Activated CD4-positive, alpha-beta T cell treated with anti-CD3 and anti-CD28 coated beads, Interleukin-2, amount 50 U/mL, for 4 hours (primary cell): Measurements from ENCODE around the gene PCDHA7.
"Not testable (repeated sequence)": the region's sequence is repeated elsewhere in the genome, so short reads cannot be mapped to it uniquely, and the experiment has no call there.

Source experiments
- DNase-seq, 2 experiments: peaks; one replicate each; pipeline ENCODE4 v3.0.0-alpha.2; 2020

PCDHA7 gene, protein sequence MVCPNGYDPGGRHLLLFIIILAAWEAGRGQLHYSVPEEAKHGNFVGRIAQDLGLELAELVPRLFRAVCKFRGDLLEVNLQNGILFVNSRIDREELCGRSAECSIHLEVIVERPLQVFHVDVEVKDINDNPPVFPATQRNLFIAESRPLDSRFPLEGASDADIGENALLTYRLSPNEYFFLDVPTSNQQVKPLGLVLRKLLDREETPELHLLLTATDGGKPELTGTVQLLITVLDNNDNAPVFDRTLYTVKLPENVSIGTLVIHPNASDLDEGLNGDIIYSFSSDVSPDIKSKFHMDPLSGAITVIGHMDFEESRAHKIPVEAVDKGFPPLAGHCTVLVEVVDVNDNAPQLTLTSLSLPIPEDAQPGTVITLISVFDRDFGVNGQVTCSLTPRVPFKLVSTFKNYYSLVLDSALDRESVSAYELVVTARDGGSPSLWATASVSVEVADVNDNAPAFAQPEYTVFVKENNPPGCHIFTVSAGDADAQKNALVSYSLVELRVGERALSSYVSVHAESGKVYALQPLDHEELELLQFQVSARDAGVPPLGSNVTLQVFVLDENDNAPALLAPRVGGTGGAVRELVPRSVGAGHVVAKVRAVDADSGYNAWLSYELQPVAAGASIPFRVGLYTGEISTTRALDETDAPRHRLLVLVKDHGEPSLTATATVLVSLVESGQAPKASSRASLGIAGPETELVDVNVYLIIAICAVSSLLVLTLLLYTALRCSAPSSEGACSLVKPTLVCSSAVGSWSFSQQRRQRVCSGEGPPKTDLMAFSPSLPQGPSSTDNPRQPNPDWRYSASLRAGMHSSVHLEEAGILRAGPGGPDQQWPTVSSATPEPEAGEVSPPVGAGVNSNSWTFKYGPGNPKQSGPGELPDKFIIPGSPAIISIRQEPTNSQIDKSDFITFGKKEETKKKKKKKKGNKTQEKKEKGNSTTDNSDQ

DNA sequence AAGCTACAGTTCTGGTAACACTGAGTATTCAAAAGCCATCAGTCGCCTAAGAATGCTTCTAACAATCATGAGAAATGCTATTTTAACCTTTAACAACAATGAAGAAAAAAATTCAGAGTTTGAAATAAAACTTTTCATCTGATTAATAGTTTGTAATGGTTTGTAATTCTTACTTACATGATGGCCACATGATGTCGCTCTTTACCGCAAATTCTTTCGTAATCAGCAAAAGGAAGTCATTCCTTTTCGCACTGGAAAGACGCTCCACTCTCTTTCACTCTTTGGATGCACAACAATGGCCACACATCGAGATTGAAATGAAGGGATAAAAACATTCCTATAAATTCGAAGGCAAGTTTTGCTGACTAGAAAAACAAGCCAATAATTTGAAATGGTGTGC lies at the start of gene PCDHA7:
Gene PCDHA7 (plus strand): TSS at position 277 of the 400 bp plus-strand sequence. CDS start 115 bp downstream, at position 392.
- no peak for DNase-seq

DNA sequence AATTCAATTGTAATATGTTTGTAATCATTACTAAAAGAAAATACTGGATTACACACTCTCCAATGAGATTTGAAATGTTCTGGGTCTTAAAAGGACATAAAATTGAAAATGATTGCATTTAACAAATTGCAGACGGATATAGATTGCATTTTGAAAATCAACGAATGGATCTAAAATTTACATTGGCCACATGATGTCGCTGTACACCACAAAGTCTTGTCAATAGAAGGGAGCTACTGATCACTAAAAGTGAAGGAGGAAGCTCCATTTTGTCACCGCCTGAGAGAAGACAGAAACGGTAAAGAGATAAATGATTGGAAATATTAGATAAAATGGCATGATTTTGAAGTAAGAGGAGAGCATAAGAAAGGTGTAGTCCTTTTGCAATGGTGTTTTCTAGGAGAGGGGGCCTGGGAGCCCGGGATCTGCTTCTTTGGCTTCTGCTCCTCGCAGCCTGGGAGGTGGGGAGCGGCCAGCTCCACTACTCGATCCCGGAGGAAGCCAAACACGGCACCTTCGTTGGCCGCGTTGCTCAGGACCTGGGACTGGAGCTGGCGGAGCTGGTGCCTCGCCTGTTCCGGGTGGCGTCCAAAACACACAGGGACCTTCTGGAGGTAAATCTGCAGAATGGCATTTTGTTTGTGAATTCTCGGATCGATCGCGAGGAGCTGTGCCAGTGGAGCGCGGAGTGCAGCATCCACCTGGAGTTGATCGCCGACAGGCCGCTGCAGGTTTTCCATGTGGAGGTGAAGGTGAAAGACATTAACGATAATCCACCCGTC lies 48.0 kb upstream of the PCDHA7 start, which contains the start of gene PCDHA1:
Gene PCDHA1 (plus strand): TSS at position 236 of the 782 bp plus-strand sequence.
- no peak for DNase-seq

DNA sequence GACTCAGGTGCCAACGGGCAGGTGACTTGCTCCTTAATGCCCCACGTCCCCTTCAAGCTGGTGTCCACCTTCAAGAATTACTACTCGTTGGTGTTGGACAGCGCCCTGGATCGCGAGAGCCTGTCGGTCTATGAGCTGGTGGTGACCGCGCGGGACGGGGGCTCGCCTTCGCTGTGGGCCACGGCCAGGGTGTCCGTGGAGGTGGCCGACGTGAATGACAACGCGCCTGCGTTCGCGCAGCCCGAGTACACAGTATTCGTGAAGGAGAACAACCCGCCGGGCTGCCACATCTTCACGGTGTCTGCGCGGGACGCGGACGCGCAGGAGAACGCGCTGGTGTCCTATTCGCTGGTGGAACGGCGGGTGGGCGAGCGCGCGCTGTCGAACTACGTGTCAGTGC lies 46.6 kb upstream of the PCDHA7 start:
- DNase-seq = not testable (repeated sequence)

DNA sequence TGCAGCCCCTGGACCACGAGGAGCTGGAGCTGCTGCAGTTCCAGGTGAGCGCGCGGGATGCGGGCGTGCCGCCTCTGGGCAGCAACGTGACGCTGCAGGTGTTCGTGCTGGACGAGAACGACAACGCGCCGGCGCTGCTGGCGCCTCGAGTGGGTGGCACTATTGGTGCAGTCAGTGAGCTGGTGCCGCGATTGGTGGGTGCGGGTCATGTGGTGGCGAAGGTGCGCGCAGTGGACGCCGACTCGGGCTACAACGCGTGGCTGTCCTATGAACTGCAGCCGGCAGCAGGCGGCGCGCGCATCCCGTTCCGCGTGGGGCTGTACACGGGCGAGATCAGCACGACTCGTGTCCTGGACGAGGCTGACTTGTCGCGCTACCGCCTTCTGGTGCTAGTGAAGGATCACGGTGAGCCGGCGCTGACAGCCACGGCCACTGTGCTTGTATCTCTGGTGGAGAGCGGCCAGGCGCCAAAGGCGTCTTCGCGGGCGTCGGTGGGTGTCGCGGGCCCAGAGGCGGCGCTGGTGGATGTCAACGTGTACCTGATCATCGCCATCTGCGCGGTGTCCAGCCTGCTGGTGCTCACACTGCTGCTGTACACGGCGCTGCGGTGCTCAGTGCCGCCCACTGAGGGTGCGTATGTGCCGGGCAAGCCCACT lies 46.1 kb upstream of the PCDHA7 start:
- DNase-seq = not testable (repeated sequence)

DNA sequence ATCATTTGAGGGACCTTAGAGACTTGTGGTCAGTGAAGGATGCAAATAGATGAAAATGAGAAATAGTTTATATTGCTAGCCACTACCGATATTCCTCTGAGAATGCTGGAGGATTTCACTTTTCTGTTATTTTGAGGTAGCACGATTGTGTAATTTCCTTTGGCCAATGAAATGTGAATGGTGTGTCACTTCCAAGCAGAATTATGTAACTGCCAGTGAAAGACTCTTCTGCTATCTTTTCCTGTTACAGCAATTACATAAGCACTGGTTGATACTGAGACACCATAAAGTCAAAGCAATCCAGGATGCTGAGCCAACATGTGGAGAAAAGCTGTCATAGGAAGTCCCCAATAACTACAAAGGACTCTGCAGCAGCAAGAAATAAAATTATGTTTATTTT lies 43.0 kb upstream of the PCDHA7 start:
- DNase-seq = no peak

DNA sequence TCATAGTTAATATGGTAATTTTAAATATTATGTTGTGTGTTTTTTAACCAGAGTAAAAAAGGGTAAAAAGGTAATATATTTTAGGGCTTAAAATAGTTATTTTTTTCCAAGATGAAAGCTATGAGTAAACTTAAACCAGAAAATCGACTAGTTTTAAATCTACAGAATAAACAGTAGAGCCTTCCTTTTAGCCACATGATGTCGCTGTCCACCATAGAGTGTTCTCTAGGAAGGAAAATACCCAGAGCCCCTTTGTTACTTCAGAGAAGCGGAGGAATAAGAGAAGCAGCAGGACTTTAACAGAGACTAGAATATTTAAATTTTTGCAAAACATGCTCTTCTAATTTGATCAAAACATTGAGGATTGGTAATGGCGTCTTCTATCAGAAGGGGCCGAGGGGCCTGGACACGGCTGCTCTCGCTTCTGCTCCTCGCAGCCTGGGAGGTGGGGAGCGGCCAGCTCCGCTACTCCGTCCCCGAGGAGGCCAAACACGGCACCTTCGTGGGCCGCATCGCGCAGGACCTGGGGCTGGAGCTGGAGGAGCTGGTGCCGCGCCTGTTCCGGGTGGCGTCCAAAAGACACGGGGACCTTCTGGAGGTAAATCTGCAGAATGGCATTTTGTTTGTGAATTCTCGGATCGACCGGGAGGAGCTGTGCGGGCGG lies 39.3 kb upstream of the PCDHA7 start, which contains the start of gene PCDHA2:
Gene PCDHA2 (plus strand): TSS at position 258 of the 664 bp plus-strand sequence.
- no peak for DNase-seq

DNA sequence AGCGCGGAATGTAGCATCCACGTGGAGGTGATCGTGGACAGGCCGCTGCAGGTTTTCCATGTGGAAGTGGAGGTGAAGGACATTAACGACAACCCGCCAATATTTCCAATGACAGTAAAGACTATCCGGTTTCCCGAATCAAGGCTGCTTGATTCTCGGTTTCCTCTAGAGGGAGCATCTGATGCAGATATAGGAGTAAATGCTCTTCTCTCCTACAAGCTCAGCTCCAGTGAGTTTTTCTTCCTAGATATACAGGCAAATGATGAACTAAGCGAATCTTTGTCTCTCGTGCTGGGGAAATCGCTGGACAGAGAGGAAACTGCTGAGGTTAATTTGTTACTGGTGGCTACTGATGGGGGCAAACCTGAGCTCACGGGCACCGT lies 38.8 kb upstream of the PCDHA7 start:
- no peak for DNase-seq

DNA sequence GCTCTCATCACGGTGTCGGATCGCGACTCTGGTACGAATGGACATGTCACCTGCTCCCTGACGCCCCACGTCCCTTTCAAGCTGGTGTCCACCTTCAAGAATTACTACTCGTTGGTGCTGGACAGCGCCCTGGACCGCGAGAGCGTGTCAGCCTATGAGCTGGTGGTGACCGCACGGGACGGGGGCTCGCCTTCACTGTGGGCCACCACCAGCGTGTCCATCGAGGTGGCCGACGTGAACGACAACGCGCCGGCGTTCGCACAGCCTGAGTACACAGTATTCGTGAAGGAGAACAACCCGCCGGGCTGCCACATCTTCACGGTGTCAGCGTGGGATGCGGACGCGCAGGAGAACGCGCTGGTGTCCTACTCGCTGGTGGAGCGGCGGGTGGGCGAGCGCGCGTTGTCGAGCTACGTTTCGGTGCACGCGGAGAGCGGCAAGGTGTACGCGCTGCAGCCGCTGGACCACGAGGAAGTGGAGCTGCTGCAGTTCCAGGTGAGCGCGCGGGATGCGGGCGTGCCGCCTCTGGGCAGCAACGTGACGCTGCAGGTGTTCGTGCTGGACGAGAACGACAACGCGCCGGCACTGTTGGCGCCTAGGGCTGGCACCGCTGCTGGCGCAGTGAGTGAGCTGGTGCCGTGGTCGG lies 37.9 kb upstream of the PCDHA7 start:
- not testable (repeated sequence) for DNase-seq

DNA sequence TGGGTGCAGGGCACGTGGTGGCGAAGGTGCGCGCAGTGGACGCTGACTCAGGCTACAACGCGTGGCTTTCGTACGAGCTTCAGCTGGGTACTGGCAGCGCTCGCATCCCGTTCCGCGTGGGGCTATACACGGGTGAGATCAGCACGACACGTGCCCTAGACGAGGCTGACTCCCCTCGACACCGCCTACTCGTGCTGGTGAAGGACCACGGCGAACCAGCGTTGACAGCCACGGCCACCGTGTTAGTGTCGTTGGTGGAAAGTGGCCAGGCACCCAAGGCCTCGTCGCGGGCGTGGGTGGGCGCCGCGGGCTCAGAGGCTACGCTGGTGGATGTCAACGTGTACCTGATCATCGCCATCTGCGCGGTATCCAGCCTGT lies 37.4 kb upstream of the PCDHA7 start:
- no peak for DNase-seq

DNA sequence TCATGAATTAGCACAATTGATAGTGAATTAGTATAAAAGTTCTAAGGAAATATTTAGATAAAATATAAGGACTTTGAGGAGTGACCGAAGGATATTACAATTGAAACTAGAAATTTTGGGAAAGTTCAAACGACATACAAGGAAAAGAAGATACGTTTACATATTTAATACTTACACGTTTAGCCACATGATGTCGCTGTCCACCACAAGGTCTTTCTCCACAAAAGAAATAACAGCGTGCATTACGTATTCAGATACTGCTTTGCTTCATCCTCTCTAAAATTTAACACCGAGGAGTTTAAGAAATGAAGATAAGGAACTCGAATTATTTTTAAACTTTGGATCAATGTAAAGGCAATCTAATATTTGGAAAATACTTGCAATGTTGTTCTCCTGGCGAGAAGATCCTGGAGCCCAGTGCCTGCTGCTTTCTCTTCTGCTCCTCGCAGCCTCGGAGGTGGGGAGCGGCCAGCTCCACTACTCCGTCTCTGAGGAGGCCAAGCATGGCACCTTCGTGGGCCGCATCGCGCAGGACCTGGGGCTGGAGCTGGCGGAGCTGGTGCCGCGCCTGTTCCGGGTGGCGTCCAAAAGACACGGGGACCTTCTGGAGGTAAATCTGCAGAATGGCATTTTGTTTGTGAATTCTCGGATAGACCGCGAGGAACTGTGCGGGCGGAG lies 33.1 kb upstream of the PCDHA7 start, which contains the start of gene PCDHA3:
Gene PCDHA3 (plus strand): TSS at position 242 of the 678 bp plus-strand sequence.
- no peak for DNase-seq

DNA sequence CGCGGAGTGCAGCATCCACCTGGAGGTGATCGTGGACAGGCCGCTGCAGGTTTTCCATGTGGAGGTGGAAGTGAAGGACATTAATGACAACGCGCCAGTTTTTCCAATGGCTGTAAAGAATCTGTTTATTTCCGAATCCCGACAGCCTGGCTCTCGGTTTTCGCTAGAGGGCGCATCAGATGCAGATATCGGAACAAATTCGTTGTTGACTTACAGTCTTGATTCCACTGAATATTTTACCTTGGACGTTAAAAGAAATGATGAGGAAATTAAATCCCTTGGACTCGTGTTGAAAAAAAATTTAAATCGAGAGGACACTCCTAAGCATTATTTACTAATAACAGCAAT lies 32.6 kb upstream of the PCDHA7 start:
- DNase-seq = no peak

DNA sequence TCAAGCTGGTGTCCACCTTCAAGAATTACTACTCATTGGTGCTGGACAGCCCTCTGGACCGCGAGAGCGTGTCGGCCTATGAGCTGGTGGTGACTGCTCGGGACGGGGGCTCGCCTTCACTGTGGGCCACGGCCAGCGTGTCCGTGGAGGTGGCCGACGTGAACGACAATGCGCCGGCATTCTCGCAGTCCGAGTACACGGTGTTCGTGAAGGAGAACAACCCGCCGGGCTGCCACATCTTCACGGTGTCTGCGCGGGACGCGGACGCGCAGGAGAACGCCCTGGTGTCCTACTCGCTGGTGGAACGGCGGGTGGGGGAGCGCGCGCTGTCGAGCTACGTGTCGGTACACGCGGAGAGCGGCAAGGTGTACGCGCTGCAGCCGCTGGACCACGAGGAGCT lies 31.7 kb upstream of the PCDHA7 start:
- DNase-seq = not testable (repeated sequence)

DNA sequence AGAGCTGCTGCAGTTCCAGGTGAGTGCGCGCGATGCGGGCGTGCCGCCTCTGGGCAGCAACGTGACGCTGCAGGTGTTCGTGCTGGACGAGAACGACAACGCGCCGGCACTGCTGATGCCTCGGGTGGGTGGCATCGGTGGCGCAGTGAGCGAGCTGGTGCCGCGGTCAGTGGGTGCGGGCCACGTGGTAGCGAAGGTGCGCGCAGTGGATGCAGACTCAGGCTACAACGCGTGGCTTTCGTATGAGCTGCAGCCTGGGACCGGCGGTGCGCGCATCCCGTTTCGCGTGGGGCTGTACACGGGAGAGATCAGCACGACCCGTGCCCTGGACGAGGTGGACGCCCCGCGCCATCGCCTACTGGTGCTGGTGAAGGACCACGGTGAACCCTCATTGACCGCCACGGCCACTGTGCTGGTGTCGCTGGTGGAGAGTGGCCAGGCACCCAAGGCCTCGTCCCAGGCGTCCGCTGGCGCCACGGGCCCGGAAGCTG lies 31.2 kb upstream of the PCDHA7 start:
- DNase-seq = no peak

DNA sequence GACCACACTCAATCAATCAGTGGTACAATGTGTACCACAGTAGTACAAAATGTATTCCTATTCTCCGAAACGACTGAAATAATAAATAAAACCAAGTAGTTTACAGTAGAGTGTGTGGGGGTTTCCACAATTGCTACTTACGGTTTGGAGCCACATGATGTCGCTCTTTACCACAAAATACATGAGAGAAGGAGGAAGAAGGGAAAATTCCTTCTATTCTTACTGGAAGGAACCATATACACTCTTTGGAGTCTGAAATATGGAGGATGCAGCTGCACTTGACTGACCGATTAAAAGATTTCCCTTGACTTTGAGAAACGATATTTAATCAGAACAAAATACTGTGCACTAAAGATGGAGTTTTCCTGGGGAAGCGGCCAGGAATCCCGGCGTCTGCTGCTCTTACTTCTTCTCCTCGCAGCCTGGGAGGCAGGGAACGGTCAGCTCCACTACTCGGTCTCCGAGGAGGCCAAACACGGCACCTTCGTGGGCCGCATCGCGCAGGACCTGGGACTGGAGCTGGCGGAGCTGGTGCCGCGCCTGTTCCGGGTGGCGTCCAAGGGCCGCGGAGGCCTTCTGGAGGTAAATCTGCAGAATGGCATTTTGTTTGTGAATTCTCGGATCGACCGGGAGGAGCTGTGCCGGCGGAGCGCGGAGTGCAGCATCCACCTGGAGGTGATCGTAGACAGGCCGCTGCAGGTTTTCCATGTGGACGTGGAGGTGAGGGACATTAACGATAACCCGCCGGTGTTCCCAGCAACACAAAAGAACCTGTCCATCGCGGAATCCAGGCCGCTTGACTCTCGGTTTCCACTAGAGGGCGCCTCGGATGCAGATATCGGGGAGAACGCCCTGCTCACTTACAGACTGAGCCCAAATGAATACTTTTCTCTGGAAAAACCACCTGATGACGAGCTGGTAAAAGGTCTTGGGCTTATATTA lies 27.0 kb upstream of the PCDHA7 start, which contains the start of gene PCDHA4:
Gene PCDHA4 (plus strand): TSS at position 235 of the 942 bp plus-strand sequence.
- DNase-seq = no peak

DNA sequence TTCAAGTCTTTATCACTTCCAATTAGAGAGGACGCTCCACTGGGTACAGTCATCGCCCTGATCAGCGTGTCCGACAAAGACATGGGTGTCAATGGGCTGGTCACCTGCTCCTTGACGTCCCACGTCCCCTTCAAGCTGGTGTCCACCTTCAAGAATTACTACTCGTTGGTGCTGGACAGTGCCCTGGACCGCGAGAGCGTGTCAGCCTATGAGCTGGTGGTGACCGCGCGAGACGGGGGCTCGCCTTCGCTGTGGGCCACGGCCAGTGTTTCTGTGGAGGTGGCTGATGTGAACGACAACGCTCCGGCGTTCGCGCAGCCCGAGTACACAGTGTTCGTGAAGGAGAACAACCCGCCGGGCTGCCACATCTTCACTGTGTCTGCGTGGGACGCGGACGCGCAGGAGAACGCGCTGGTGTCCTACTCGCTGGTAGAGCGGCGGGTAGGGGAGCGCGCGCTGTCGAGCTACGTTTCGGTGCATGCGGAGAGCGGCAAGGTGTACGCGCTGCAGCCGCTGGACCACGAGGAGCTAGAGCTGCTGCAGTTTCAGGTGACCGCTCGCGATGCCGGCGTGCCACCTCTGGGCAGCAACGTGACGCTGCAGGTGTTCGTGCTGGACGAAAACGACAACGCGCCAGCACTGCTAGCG lies 25.7 kb upstream of the PCDHA7 start:
- not testable (repeated sequence) for DNase-seq

DNA sequence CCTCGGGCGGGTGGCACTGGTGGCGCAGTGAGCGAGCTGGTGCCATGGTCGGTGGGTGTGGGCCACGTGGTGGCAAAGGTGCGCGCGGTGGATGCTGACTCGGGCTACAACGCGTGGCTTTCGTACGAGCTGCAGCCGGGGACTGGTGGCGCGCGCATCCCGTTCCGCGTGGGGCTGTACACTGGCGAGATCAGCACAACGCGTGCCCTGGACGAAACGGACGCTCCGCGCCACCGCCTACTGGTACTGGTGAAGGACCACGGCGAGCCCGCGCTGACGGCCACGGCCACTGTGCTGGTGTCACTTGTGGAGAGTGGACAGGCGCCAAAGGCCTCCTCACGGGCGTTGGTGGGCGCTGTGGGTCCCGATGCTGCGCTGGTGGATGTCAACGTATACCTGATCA lies 25.2 kb upstream of the PCDHA7 start:
- no peak for DNase-seq

DNA sequence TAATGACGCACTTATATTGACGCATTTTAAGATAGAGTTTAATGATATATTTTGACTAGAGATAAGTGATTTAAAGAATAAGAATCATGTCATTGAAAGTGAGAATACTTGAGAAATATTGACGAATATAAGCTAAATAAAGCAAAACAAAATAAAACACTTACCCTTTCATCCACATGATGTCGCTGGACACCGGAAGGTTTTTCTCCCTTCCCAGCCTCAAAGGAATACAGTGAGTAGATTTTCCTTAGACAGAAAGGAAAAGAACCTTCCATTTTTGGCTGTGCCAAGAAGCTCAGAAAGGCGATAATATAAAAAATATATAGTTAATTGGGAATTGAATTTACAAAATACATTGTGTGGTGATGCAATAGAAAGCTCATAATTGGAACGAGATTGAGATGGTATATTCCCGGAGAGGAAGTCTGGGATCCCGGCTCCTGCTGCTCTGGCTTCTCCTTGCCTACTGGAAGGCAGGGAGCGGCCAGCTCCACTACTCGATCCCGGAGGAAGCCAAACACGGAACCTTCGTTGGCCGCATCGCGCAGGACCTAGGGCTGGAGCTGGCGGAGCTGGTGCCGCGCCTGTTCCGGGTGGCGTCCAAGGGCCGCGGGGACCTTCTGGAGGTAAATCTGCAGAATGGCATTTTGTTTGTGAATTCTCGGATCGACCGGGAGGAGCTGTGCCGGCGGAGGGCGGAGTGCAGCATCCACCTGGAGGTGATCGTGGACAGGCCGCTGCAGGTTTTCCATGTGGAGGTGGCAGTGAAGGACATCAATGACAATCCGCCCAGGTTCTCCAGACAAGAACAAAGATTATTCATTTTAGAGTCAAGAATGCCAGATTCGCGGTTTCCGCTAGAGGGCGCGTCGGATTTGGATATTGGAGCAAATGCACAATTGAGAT lies 12.4 kb upstream of the PCDHA7 start, which contains the start of gene PCDHA5:
Gene PCDHA5 (plus strand): TSS at position 239 of the 906 bp plus-strand sequence.
- no peak for DNase-seq
